Activated CD4-positive, CD25-positive, alpha-beta regulatory T cell (primary cell): ENCODE data around the gene ADGRV1.

ENCODE experiments used
- DNase-seq, 4 experiments: peaks; one replicate each; lab custom pipeline; 2025; lab: John Stamatoyannopoulos, UW

ADGRV1 gene

DNA sequence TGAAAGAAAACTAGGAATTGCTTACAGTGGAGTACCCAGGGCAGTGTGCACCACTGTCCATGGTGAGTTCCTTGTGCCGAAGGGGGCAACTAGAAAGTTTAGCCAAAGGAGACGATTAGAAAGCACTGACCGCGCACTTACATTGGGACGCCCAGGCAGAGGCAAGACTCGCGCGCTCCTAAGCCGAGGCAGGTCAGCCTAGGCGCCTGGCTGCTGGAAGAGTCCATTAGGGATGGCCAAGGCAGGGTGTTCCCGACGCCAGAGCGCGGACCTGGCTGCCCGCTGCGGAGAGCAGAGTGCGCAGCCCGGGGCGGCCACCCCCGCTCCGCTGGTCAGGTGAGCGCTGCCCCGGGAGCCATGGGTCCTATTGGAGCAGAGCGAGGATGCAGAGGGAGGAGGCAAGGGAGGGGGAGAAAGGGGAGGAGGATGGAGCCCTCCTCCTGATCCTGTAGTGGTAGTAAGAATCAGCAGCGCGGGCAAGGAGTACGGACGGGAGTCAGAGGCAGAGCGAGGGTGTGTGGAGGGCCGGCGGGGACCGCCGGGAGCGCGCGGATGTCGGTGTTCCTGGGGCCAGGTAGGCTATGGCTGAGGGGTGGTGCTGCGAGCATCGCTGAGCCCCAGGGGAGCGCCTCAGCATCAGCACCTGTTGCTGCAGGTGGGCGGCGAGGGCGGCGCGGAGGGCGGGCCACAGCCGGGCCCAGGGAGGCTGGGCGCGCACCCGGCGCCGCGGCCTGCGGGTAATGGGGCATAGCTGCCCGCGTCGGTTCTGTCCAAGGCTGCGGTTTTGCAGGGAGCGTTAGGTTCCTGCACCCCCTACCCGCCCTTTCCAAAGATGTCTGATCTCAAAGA lies at the start of gene ADGRV1:
TSS of gene ADGRV1 (plus strand) at position 454 of the 849 bp plus-strand sequence. CDS start at position 553, 99 bp downstream.
- no peak for DNase-seq

GRCh38 chr5:90510438-90510837 lies 48.2 kb upstream of the ADGRV1 start:
- no peak for DNase-seq

- DNase-seq, result no peak
Measured at GRCh38 chr5:90514520-90514919, 44.1 kb upstream of the ADGRV1 start.

DNA sequence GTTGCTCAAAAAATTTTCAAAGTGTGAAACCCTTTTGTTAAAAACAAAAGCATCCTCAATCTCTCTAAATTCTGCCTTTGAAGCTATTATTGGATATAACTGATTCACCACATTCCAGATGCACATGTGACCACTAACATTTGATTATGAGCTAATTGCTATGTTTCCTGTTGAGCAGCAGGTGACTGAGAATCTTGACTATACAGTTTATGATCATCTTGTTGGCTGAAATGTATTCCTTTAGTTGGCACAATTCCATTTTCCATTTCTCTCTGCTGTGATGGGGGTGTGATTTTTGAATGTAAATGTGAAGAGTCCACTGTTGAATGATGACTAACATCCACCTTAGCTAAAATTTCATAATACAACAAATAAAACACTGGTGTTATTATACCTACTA lies 39.9 kb upstream of the ADGRV1 start:
- DNase-seq, result no peak

DNA sequence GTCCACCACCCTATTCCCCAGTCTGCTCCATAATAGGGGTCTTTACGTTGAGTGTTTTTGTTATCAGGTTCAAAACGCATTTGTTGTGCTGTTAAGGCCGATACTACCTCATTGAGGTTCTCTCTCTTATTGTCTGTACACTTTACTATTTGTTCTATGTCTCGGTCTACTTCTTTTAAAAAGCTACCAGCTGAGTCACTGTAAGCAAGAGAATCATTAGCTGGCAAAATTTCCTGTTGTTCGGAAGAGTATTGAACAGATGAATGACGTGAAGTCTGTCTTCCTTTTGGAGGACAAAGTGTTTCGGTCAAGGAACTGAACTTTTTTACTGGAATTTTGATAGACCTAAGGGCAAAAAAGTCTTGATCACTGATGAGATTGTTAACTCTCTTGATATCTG lies 39.5 kb upstream of the ADGRV1 start:
- no peak for DNase-seq

DNA sequence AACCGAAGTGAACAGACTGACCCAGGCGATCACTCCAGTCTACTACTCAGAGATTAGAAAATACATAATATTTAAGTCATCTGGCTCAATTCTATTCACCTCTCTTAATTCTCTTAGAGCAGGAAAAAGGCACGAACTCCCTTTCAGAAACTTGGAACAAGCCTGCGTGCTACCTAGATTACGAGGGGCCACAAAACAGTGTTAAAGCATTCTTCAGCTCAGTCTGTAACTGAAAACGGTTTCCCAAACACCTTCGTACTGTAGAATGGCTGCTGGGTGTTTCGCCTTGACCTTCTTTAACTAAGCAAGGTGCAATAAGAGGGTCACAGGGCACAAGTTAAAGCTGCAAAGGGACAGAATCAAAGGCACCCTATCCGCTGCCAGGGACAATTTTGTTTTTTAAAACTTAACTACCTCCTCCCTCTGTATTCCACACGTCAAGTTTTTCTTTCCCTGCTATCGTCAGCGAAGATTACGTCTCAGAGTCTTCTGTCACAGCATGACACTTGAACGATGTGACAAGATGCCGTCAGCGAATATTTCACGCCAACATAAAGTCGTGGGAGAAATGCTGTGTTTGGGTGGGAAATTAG lies 29.9 kb upstream of the ADGRV1 start:
- DNase-seq, result no peak

DNA sequence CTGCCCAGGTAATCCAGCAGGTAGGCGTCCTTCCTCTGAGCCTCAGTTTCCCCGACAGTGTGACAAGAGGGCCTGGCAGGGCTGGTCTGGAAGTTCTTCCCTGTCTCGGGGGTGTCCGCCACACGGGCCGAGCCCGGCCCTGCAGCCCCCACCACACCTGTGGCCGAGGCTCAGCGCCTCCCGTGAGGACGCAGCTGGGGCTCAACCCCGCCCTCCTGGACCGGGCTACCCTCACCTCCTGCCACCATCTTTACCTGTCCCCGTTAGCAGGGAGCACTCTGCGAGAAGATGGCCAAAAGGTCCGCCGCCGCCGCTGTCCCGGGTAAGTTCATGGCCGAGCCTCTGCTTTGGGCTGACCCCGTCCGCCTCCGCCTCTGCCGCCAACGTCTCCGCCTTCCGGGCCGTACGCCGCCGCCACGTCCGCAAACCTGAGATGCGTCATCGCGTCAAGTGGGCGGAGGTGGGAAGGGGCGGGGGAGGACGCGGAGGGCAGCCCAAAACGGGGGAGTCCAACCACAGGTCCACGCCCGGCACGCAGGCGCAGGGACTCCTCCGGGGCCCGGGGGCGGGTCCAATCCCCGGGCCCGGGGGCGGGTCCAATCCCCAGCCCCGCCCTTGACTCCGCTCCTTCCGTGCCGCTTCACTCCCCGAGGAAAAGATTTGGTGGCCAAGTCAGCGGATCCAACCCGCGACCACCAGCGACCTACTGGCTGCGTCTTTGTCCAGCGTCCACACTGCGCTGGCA lies 29.2 kb upstream of the ADGRV1 start, which contains the start of gene LYSMD3:
TSS of gene LYSMD3 (minus strand) at position 391 of the 745 bp plus-strand sequence. CDS start 4,295 bp downstream, outside the sequence.
- peak; percentile 94 to 97 (median 96) for DNase-seq

GRCh38 chr5:90529939-90530677 lies 28.5 kb upstream of the ADGRV1 start:
- DNase-seq, result peak; percentile 15 to 35 (median 26)

- DNase-seq, result no peak
Measured at GRCh38 chr5:90530736-90531487, 27.7 kb upstream of the ADGRV1 start.

- DNase-seq, result no peak
Measured at GRCh38 chr5:90533794-90534193, 24.8 kb upstream of the ADGRV1 start.

GRCh38 chr5:90534922-90535321 lies 23.7 kb upstream of the ADGRV1 start:
- DNase-seq, result no peak

DNA sequence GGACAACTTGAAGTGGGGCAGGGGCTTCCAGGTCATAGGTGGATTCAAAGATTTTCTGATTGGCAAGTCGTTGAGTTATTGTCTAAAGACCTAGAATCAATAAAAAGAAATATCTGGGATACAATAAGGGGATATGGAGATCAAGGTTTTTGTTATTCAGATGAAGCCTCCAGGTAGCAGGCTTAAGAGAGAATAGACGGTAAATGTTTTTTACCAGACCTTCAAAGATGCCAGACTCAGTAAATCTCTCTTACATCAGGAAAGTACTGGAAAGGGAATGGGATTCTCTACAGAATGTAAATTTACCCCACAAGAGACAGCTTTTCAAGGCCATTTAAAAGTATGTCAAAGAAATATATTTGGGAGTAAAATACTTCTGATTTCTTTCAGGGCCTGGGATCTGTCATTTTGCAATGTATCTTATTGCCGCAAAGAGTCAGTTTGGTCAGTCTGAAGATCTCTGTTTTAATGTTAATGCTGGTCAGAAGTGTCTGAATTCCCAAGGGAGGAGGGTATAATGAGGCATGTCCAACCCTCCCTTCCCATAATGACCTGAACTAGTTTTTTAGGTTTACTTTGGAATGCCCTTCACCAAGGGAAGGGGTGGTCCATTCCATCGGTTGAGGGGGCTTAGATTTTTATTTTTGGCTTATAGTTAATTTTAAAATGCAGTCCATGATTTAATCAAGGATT lies 15.6 kb upstream of the ADGRV1 start:
- DNase-seq, result no peak

GRCh38 chr5:90545511-90545910 lies 13.1 kb upstream of the ADGRV1 start:
- no peak for DNase-seq

GRCh38 chr5:90546216-90546837 lies 12.3 kb upstream of the ADGRV1 start:
- no peak for DNase-seq

- no peak for DNase-seq
Measured at GRCh38 chr5:90547072-90547536, 11.5 kb upstream of the ADGRV1 start.

- no peak for DNase-seq
Measured at GRCh38 chr5:90548069-90548593, 10.5 kb upstream of the ADGRV1 start.

DNA sequence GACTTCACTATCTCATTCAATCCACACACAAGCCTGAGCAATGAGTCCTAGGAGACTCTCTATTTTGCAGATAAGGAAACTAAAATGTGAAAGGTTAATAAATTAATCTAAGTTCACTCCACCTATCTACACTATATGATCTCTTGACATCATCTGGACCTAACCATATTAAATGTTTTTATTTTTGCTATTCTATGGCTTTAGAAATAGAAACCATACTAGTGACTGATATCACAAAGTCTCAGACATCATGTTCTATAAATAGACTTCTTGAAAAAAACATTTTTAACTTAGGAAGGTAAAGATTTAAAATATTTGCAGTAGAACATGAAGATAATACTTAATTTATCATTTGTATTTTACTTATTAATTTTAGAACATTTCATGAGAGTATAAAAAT lies 9.4 kb upstream of the ADGRV1 start:
- no peak for DNase-seq

DNA sequence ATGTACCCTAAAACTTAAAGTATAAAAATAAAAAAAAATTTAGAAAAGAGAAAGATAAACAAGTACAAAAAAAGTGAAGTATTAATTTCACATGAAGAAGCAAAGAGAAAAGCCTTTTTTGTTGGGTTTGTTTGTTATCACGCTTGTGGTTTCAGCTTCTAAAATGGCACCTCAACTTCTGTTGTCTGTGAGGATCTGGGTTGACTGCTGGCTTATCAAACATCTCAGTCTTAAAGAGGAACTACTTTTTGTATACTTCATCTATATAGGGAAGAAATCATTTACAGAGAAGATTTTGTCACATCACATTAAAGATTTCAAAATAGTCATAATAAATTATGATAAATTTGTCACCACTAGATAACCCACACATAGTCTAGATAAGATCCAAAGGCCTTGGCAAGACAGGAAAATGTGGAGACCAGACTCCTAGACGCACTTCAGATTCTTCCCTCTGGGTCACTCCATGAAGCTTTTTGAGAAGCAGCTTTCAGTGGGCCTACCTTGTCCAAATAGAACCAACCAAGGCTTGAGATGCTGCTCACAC lies 8.8 kb upstream of the ADGRV1 start:
- DNase-seq, result no peak

DNA sequence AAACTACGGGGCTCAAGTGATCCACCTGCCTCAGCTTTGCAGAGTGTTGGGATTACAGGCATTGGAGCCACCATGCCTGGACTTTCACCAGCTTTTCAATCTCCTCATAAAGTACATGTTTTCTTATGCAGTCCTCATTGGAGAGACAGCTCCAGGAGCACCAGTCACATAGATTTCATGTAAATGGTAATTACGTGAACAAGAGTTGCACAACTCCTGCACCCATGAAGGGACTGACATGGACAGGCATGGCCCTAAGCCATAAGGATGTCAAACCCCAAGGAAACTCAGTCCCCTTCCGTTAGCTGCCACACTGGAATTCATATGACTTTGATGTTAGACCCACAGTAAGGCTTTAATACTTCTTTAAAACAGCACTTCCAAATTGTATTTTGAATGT lies 7.6 kb upstream of the ADGRV1 start:
- no peak for DNase-seq
